ENCODE data around the gene ARPC2. TPM values are rescaled to one million over a fixed set of nuclear protein-coding genes. Genes with fewer than 3 reads are reported as not detected.

The ARPC2 gene
- total RNA-seq, 5 donors from 2014 or later (not counting 1 experiment from before 2014, with no cell fraction given), result 347 to 487 (median 390) TPM

DNA sequence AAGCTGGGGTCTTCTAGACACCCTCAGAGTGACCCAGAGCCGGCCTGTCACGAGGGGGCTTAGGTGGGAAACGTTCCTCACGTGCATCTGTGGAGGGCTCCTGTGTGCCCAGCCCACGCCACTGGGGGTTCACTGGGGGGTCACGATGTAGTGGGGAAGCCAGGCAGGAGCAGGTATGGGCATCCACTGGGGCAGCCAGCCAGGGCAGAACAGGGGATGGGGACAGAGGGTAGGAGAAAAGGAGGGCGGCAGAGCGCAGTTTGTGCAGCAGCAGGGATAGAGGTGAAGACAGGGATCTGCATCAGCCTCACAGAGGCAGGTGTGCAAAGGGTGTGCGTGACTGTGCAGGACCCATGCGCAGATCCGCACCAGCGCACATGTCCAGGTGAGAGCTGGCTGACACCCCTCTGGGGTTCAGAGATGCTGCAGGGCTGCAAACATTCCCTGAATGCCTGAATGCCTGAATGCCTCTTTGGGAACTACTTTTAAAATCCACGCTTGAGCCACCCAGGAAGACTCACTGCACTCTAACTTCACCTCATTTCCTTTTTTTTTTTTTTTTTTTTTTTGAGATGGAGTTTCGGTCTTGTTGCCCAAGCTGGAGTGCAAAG lies 63.4 kb downstream of the ARPC2 start:
- ATAC-seq (replicated peaks in 1 of 4) (no peak), DNase-seq (no peak)
- Mint-ChIP-seq H3K27ac (peak overlapping the region; percentile 64 to 76), H3K9me3 (no peaks in the 10 kb centered on the region), H3K4me1 (peaks cover 33 to 51% (median 35%) of the 10 kb centered on the region in 3 donors), H3K27me3 (no peaks in the 10 kb centered on the region), H3K36me3 (peaks cover 32% of the 10 kb centered on the region), H3K4me3 (no peak overlapping the region)
- no peak overlapping the region for H3K27ac ChIP-seq (ENCODE audit: low read length)
- CTCF ChIA-PET, result interaction anchor here in 1 of 2 donors (0.6 kb wide), 2 partner anchors 248 to 682 kb away, joined by 3 to 6 read pairs; no protein-coding TSS in a partner anchor
- H3K4me1 ChIP-seq (ENCODE audit: control insufficient read depth in 1 of 2, extremely low read depth in 1 of 2, insufficient read depth in 2 of 2, low read length in 2 of 2), result peaks cover 16 to 49% of the 10 kb centered on the region in 2 experiments
- peaks cover 31 to 84% of the 10 kb centered on the region in 2 donors for H3K36me3 ChIP-seq (ENCODE audit: control insufficient read depth in 2 of 2, extremely low read depth in 1 of 2, insufficient read depth in 1 of 2, low read length in 1 of 2)
- no peaks in the 10 kb centered on the region for H3K9me3 ChIP-seq
- H3K4me3 ChIP-seq (ENCODE audit: control insufficient read depth in 1 of 2, extremely low read depth in 1 of 2, low read length in 1 of 2), result no peak overlapping the region
- POLR2A ChIA-PET, result no interaction called here
- no peaks in the 10 kb centered on the region for H3K27me3 ChIP-seq (replicated peaks in 1 of 2; ENCODE audit: control insufficient read depth in 2 of 2, extremely low read depth in 1 of 2, insufficient read depth in 2 of 2, low read length in 1 of 2)
- 98% methylated on average over 12 of the region's 14 CpGs for WGBS (ENCODE audit: insufficient coverage)

DNA sequence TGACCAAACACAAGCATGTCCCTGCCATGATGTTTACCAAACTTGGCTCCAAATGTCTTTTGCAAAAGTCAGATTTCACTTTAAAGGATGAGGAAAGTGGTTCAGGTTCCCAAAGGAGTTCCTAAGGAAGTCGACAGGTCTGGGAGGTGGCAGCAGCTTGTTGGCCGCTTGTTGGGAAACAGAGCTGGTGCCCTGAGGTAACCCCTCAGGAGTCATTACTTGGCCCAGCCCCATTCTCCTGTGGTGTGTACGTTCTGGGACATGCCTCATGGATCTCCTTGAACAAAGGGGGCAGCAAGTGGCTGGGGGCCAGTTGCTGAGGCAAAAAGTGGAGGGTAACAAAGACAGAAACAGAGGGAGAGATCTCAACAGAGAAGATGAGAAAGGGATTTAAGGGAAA lies 64.5 kb downstream of the ARPC2 start:
- peak overlapping the region; percentile 59 for H3K27ac Mint-ChIP-seq
- H3K36me3 ChIP-seq (ENCODE audit: control insufficient read depth in 2 of 2, extremely low read depth in 1 of 2, insufficient read depth in 1 of 2, low read length in 1 of 2), result peaks cover 26 to 73% of the 10 kb centered on the region in 2 donors
- peaks cover 25 to 60% of the 10 kb centered on the region in 2 experiments for H3K4me1 ChIP-seq (ENCODE audit: control insufficient read depth in 1 of 2, extremely low read depth in 1 of 2, insufficient read depth in 2 of 2, low read length in 2 of 2)
- H3K4me3 ChIP-seq (ENCODE audit: control insufficient read depth in 1 of 2, extremely low read depth in 1 of 2, low read length in 1 of 2), result no peak overlapping the region
- no peaks in the 10 kb centered on the region for H3K27me3 Mint-ChIP-seq
- no peak overlapping the region for H3K4me3 Mint-ChIP-seq
- POLR2A ChIA-PET, result no interaction called here
- peaks cover 31% of the 10 kb centered on the region for H3K36me3 Mint-ChIP-seq
- DNase-seq, result no peak
- peak overlapping the region; percentile 1 for H3K27ac ChIP-seq (ENCODE audit: low read length)
- ATAC-seq (replicated peaks in 1 of 4), result no peak
- H3K9me3 ChIP-seq, result no peaks in the 10 kb centered on the region
- WGBS (ENCODE audit: insufficient coverage), result 97% methylated on average over 3 of the region's 3 CpGs
- CTCF ChIA-PET, result interaction anchor here in 1 of 2 donors (1.1 kb wide), 1 partner anchor 9 kb away, joined by 6 read pairs; no protein-coding TSS in a partner anchor
- no peaks in the 10 kb centered on the region for H3K9me3 Mint-ChIP-seq
- H3K27me3 ChIP-seq (replicated peaks in 1 of 2; ENCODE audit: control insufficient read depth in 2 of 2, extremely low read depth in 1 of 2, insufficient read depth in 2 of 2, low read length in 1 of 2), result no peaks in the 10 kb centered on the region
- H3K4me1 Mint-ChIP-seq, result peaks cover 44 to 62% (median 46%) of the 10 kb centered on the region in 3 donors

DNA sequence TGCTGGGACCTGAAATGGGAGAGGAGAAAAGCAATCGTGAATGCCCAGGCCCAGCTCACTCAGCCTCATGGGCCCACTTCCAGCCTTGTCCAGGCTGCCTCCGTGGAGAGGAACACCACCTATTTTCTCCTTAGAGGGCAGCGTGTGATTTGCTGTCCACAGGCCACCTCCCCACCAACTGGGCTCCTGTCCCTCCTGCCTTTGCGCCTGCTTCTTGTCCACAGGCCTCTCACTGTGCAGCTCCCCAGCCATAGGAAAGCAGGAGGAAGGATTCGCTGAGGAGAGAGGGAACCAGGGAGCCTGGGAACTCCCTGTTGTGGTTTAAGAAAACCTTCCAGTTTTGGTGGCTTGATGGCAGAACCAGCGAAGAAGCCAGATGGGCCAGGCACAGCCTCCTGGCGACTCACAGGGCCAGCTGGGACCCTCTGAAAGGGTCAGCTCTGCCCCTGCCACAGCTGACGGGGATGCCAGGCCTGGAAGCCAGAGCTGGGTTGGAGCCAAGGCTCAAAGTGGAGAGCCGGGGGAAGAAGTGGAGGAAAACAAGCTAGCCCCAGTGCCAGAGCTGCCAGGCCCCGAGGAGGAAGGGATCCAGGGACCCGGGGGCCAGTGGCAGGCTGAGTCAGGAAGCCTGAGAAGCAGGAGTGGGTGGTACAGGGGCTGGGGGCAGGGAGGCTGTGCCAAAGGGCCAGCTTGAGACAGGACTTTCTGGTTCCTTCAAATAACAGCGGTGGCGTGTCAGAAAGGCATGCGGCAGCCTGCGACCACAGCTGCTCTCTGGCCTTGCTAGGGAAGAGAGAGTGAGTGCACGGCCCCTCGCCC lies 65.4 kb downstream of the ARPC2 start:
- Mint-ChIP-seq H3K27me3 (no peaks in the 10 kb centered on the region), H3K36me3 (peaks cover 23% of the 10 kb centered on the region), H3K4me1 (peaks cover 52 to 67% (median 54%) of the 10 kb centered on the region in 3 donors), H3K9me3 (no peaks in the 10 kb centered on the region), H3K27ac (peak overlapping the region in 1 of 2 donors; percentile 68), H3K4me3 (peak overlapping the region in 1 of 3 donors; percentile 13)
- Histone ChIP-seq H3K9me3 (no peaks in the 10 kb centered on the region), H3K27ac (ENCODE audit: low read length) (peak overlapping the region; percentile 62), H3K27me3 (replicated peaks in 1 of 2; ENCODE audit: control insufficient read depth in 2 of 2, extremely low read depth in 1 of 2, insufficient read depth in 2 of 2, low read length in 1 of 2) (no peaks in the 10 kb centered on the region), H3K36me3 (ENCODE audit: control insufficient read depth in 2 of 2, extremely low read depth in 1 of 2, insufficient read depth in 1 of 2, low read length in 1 of 2) (peaks cover 26 to 64% of the 10 kb centered on the region in 2 donors), H3K4me1 (ENCODE audit: control insufficient read depth in 1 of 2, extremely low read depth in 1 of 2, insufficient read depth in 2 of 2, low read length in 2 of 2) (peaks cover 30 to 69% of the 10 kb centered on the region in 2 experiments), H3K4me3 (ENCODE audit: control insufficient read depth in 1 of 2, extremely low read depth in 1 of 2, low read length in 1 of 2) (no peak overlapping the region)
- ATAC-seq (replicated peaks in 1 of 4) (no peak), DNase-seq (no peak)
- 89% methylated on average over 10 of the region's 17 CpGs for WGBS (ENCODE audit: insufficient coverage)
- ChIA-PET CTCF (interaction anchor here (1.1 to 6.7 kb wide), 3 partner anchors 9 to 10 kb away, joined by 3 to 54 read pairs (median 6); partner anchors contain the start of genes AAMP (in 1 of the 2) and PNKD (in 1 of the 2)), POLR2A (no interaction called here)

DNA sequence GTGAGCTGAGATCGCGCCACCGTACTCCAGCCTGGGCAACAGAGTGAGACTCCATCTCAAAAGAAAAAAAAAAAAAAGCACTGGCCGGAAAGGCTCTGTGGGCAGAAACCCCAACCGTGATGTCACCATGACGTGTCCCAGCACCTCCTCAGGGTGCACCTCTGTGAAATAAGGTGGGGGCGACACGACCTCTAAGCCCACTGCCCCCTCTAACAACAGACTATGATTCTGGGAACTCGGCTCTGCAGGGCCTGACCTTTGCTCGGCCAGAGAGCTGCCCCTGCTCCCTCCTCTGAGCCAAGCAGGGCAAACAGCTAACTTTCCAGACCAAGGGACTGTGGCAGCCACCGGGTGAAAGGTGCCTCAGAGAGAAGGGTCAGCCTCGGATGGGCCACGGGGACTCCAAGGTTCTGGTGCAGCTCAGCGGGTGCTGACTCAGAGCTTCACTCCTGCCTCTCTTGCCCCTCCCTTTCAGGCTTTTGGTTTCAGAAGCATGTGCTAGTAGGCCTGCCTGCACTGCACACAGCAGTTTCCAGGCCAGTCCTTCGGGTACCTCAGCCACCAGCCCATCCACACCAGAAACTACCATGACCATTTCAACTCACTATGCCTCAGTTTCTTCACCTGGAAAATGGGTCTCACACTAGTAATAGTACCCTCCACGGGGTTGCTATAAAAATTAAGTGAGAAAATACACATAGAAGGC lies 67.3 kb downstream of the ARPC2 start:
- Histone ChIP-seq H3K4me1 (ENCODE audit: control insufficient read depth in 1 of 2, extremely low read depth in 1 of 2, insufficient read depth in 2 of 2, low read length in 2 of 2) (peaks cover 44 to 83% of the 10 kb centered on the region in 2 experiments), H3K36me3 (ENCODE audit: control insufficient read depth in 2 of 2, extremely low read depth in 1 of 2, insufficient read depth in 1 of 2, low read length in 1 of 2) (peaks cover 21 to 45% of the 10 kb centered on the region in 2 donors), H3K4me3 (ENCODE audit: control insufficient read depth in 1 of 2, extremely low read depth in 1 of 2, low read length in 1 of 2) (peak overlapping the region in 1 of 2 donors; percentile 34), H3K27ac (ENCODE audit: low read length) (peak overlapping the region; percentile 99), H3K9me3 (no peaks in the 10 kb centered on the region), H3K27me3 (replicated peaks in 1 of 2; ENCODE audit: control insufficient read depth in 2 of 2, extremely low read depth in 1 of 2, insufficient read depth in 2 of 2, low read length in 1 of 2) (no peaks in the 10 kb centered on the region)
- Mint-ChIP-seq H3K4me3 (peak overlapping the region; percentile 49 to 91 (median 51)), H3K27me3 (no peaks in the 10 kb centered on the region), H3K27ac (peak overlapping the region; percentile 100), H3K4me1 (peaks cover 67 to 77% (median 70%) of the 10 kb centered on the region in 3 donors), H3K9me3 (no peaks in the 10 kb centered on the region), H3K36me3 (peaks cover 21% of the 10 kb centered on the region)
- 13% methylated on average over 8 of the region's 16 CpGs for WGBS (ENCODE audit: insufficient coverage)
- DNase-seq, result peak in 22 of 35 experiments; percentile 21 to 74 (median 36)
- ChIA-PET CTCF (interaction anchor here (0.6 to 6.7 kb wide), 6 partner anchors 12 to 181 kb away, joined by 3 to 54 read pairs (median 4); partner anchors contain the start of genes AAMP (in 2 of the 2) and PNKD (in 2 of the 2)), POLR2A (no interaction called here)
- ATAC-seq (replicated peaks in 1 of 4), result peak in 3 of 4 experiments; percentile 32 to 42 (median 32)

DNA sequence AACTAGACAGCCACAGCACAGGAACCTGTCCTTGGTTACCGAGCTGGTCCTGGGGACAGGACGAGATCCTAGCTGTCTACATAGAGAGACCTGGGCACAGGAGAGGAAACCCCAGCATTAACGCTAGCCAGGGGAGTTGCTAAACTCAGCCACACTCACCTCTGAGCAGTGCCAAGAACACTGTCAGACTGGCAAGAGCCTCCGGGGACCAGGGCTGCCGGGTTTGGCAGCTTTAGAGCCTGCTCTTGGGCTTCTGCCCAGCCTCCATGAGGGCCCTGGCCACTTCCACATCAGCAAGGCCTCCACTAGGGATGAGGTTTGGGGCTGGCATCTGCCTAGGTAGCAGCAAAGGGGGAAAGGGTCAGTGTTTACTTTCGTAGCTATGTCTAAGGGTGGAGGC lies 68.6 kb downstream of the ARPC2 start:
- POLR2A ChIA-PET, result interaction anchor here in 1 of 2 donors (1.1 kb wide), 1 partner anchor 12 kb away, joined by 7 read pairs; no protein-coding TSS in a partner anchor
- peak overlapping the region; percentile 88 to 91 (median 91) for H3K4me3 Mint-ChIP-seq
- peak overlapping the region; percentile 99 for H3K27ac ChIP-seq (ENCODE audit: low read length)
- ATAC-seq (replicated peaks in 1 of 4), result no peak
- peaks cover 16 to 32% of the 10 kb centered on the region in 2 donors for H3K36me3 ChIP-seq (ENCODE audit: control insufficient read depth in 2 of 2, extremely low read depth in 1 of 2, insufficient read depth in 1 of 2, low read length in 1 of 2)
- H3K9me3 Mint-ChIP-seq, result no peaks in the 10 kb centered on the region
- H3K27ac Mint-ChIP-seq, result peak overlapping the region; percentile 100
- H3K27me3 Mint-ChIP-seq, result no peaks in the 10 kb centered on the region
- peaks cover 11% of the 10 kb centered on the region for H3K36me3 Mint-ChIP-seq
- 23% methylated on average over 4 of the region's 6 CpGs for WGBS (ENCODE audit: insufficient coverage)
- H3K9me3 ChIP-seq, result no peaks in the 10 kb centered on the region
- no peaks in the 10 kb centered on the region for H3K27me3 ChIP-seq (replicated peaks in 1 of 2; ENCODE audit: control insufficient read depth in 2 of 2, extremely low read depth in 1 of 2, insufficient read depth in 2 of 2, low read length in 1 of 2)
- peaks cover 70 to 82% (median 80%) of the 10 kb centered on the region in 3 donors for H3K4me1 Mint-ChIP-seq
- peak overlapping the region; percentile 58 to 72 for H3K4me3 ChIP-seq (ENCODE audit: control insufficient read depth in 1 of 2, extremely low read depth in 1 of 2, low read length in 1 of 2)
- peaks cover 55 to 92% of the 10 kb centered on the region in 2 experiments for H3K4me1 ChIP-seq (ENCODE audit: control insufficient read depth in 1 of 2, extremely low read depth in 1 of 2, insufficient read depth in 2 of 2, low read length in 2 of 2)
- DNase-seq, result peak in 2 of 35 experiments; percentile 25 to 45
- CTCF ChIA-PET, result interaction anchor here (0.6 to 6.7 kb wide), 7 partner anchors 10 to 110 kb away, joined by 3 to 54 read pairs (median 5); partner anchors contain the start of genes AAMP (in 2 of the 2), PNKD (in 2 of the 2) and CATIP (in 1 of the 2)

All from T-cell (primary cell).